ENCODE results near the gene FSTL3.

- no peak for TF ChIP-seq CTCF (IDR thresholded peaks at IDR 0.05)
- no peak for TF ChIP-seq EP300 (IDR thresholded peaks at IDR 0.05)
These were observed 35.5 kb upstream of the FSTL3 start for GRCh38 chr19:640606-641189.
